ENCODE data around the gene DKK2.

DKK2 gene

GRCh38 chr4:107035819-107036583, at the start of gene DKK2:
TSS of gene DKK2 (minus strand) at chr4:107036313. CDS start at chr4:107035591, 722 bp downstream.
- no peak for DNase-seq

- no peak for DNase-seq
Measured at GRCh38 chr4:107077192-107077591, 41.1 kb upstream of the DKK2 start.

- no peak for DNase-seq
Measured at GRCh38 chr4:107072836-107073736, 37.0 kb upstream of the DKK2 start.

GRCh38 chr4:107071108-107071507, 35.0 kb upstream of the DKK2 start:
- DNase-seq = no peak

GRCh38 chr4:107069049-107069448, 32.9 kb upstream of the DKK2 start:
- DNase-seq = no peak

- no peak for DNase-seq
Measured at GRCh38 chr4:107068116-107068515, 32.0 kb upstream of the DKK2 start.

GRCh38 chr4:107066621-107067020, 30.5 kb upstream of the DKK2 start:
- DNase-seq = no peak

GRCh38 chr4:107065201-107065600, 29.1 kb upstream of the DKK2 start:
- no peak for DNase-seq

GRCh38 chr4:107060388-107060787, 24.3 kb upstream of the DKK2 start:
- no peak for DNase-seq

- DNase-seq = no peak
Measured at GRCh38 chr4:107058828-107059227, 22.7 kb upstream of the DKK2 start.

- DNase-seq = no peak
Measured at GRCh38 chr4:107050525-107051135, 14.5 kb upstream of the DKK2 start.

- DNase-seq = no peak
Measured at GRCh38 chr4:107046261-107046660, 10.1 kb upstream of the DKK2 start.

GRCh38 chr4:107044170-107044569, 8.1 kb upstream of the DKK2 start:
- DNase-seq = no peak

GRCh38 chr4:107037199-107037584, 1.1 kb upstream of the DKK2 start:
- no peak for DNase-seq

GRCh38 chr4:107036584-107037198, 578 bp upstream of the DKK2 start:
- DNase-seq = no peak

- no peak for DNase-seq
Measured at GRCh38 chr4:107034996-107035818, 906 bp downstream of the DKK2 start.

- DNase-seq = no peak
Measured at GRCh38 chr4:107034091-107034995, 1.8 kb downstream of the DKK2 start.

GRCh38 chr4:107027379-107027778, 8.7 kb downstream of the DKK2 start:
- no peak for DNase-seq

GRCh38 chr4:107018344-107018735, 17.8 kb downstream of the DKK2 start:
- DNase-seq = no peak

- no peak for DNase-seq
Measured at GRCh38 chr4:107017443-107018343, 18.4 kb downstream of the DKK2 start.
